ENCODE results near the gene FTH1.
A peak's percentile ranks its signal among the peaks of the same experiment; 100 is the strongest.

Gene FTH1

DNA sequence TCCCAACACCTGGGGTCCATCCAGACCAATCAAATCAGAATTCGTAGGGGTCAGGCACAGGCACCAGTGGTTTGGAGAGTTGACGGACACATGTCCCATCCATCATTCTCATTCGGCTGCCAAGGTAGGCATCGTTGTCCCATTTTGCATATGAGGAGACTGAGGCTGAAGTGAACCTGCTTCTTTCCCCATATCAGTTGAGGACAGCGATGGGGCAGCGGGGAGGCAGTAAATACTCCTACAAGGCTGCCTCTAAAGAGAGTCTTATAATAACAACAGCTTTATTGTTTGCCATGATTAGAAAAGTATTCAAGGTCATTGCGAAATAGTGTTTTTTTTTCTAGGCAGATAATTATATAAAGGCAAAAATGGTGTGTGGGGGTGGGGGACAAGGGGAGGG lies 18.9 kb downstream of the FTH1 start:
- no peak for DNase-seq (ENCODE audit: low spot score)

GRCh38 chr11:61947486-61948210 lies 19.8 kb downstream of the FTH1 start:
- DNase-seq (ENCODE audit: low spot score): peak; percentile 87

GRCh38 chr11:61946894-61947293 lies 20.5 kb downstream of the FTH1 start:
- no peak for DNase-seq (ENCODE audit: low spot score)

DNA sequence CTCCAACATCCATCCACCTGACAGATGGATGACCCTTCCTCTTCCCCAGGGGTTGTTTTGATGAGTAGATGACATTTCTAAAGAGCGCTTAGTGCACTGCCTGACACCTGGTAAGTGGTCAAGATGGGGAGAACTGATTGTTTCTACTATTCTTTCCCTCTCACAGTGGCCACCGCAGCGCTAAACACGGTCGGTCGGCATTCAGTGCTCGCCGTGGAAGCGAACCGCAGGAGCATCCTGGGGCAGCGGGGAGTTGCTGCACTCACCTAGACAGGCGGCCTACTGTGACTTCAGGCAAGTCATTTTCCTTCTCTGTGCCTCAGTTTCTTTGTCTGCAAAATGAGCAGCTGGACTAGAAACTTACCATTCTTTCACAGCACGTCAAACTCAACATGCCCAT lies 22.2 kb downstream of the FTH1 start:
- DNase-seq (ENCODE audit: low spot score): no peak

- no peak for DNase-seq (ENCODE audit: low spot score)
Observed at GRCh38 chr11:61940466-61940865, 27.0 kb downstream of the FTH1 start.

- no peak for DNase-seq (ENCODE audit: low spot score)
Observed at GRCh38 chr11:61935861-61936260, 31.6 kb downstream of the FTH1 start.

DNA sequence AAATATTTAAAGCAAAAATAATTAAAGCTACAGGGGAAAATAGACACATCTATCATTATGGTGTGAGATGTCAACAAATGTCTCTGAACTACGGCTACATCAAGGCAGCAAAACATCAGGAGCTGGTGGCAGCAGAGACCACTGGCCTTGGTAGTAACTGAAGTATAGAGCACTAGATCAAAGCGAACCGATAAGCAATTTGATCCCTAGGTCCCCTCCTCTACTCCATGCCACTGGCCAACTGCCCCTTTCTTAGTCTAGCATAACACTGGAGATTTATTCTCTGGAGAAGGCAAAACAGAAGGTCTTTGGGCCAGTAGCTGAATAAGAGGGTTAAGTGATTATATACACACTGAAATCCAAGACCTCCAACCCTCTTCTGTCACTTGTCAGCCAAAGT lies 36.5 kb downstream of the FTH1 start:
- no peak for DNase-seq (ENCODE audit: low spot score)

- peak; percentile 29 for DNase-seq (ENCODE audit: low spot score)
Observed at GRCh38 chr11:61928606-61929005, 38.8 kb downstream of the FTH1 start.

GRCh38 chr11:61927501-61927900 lies 39.9 kb downstream of the FTH1 start:
- no peak for DNase-seq (ENCODE audit: low spot score)

- no peak for DNase-seq (ENCODE audit: low spot score)
Observed at GRCh38 chr11:61926235-61926634, 41.2 kb downstream of the FTH1 start.

DNA sequence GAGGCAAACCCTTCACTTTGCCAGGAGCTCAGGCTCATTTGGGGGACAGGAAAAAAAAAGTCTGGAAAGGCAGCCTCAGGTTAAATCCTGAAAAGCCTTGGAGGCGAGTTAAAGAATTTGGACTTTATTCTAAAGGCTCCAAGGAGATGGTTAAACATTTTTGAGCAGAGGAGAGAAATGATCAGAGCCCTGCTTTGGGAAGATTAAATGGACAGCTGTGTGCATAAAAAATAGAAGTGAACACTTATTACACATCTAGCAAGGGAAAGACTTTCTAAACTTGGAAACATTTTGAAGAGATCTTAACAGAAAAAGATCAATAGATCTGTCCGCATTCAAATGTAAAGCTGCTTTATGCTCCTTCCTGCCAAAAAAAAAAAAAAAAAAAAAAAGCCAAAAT lies 41.7 kb downstream of the FTH1 start:
- DNase-seq (ENCODE audit: low spot score): no peak

DNA sequence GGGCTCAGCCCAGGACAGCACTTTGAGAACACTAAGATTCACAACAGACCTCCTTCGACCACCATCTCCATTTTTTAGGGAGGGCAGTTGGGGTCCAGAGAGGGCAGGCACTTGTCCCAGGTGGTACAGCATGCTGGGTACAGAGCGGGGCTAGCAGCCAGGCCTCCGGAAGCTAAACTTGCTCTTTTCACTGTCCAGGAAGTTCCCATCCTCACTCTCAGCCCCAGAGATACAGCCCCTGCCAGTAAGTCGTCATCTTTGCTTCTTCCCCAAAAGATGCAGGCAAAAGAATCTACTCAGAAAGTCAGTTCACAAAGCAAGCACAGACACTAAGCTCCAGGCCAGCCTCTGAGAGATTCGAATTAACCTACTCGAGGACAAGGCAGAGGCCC lies 43.4 kb downstream of the FTH1 start:
- DNase-seq (ENCODE audit: low spot score): no peak

DNA sequence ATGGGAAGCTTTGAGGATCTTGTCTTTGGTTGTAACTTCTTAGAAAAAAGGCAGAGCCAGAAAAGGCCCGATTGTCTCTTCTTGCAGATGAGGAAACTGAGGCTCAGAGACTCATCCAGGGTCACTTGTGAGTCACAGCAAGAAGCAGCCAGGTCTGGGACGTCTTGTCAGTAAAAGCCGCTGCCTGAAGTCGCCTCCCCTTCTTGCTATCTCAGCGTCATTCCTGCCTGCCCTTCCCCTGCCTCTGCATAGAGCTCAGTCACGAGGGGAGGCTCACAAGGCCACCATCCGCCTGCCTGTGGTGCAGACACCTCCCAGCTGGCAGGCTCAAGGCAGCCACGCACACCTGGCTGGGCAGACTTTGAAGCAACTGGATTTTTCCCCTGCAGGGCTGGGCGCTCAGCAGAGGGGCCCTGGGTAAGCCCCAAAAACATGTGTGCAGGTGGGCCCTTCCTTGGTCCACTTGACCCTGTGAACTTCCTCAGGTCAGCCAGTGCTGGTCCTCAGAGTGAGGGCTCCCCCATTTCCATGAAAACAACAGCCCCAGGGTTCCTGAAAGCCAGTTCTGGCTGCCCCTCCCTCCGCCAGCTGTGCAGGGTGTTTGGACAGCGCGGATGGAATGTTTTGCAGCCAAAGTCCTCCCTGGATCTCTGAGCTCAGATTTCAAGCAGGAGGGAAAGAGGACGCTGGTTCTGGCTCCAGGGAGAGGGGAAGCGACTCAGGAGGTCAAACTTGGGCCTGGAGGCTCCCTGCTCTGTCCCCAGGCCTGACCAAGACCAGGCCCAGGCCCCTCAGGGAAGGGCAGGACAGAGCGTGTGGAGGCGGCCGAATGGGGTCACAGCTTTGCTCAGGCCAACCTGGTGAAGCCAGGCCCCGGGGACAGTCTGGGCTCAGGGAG lies 44.0 kb downstream of the FTH1 start:
- peak; percentile 68 for DNase-seq (ENCODE audit: low spot score)

DNA sequence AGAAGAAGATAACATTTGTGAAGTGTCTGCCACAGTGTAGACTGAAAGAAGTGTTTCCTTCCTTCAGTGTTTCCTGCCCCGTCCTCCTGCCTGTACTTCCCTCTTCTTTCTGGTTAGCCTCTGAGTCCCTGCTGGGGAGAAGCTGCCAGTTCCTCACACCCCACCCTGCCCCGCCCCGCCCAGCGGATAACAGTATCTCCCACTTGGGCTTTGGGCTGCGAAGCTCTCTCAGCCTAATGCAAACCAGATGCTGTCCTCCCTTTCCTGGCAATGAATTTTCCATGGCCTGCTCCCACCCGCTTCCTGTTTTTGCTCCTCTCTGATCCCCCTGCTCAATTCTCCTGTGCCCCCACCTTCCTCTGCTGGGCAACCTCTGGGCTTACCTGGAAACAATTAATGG lies 44.9 kb downstream of the FTH1 start:
- DNase-seq (ENCODE audit: low spot score): peak; percentile 70

DNA sequence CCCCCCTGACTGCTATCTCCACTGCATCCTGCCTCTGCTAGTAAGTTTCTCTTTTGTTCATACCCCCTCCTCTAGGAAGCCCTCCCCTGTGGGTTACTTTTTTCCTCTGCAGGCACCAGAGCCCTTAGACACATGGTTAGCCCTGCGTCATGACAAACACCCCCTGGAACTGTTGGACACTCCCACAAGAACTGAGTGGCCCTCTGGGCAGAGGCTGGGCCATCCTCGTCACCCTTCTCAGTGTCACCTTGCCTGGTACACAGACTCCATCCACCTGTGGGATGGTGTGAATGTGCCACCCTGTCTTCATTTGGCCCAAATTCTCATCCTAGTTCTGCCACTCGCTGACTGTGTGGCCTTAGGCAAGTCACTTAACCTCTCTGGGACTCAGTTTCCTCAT lies 46.0 kb downstream of the FTH1 start:
- no peak for DNase-seq (ENCODE audit: low spot score)

DNA sequence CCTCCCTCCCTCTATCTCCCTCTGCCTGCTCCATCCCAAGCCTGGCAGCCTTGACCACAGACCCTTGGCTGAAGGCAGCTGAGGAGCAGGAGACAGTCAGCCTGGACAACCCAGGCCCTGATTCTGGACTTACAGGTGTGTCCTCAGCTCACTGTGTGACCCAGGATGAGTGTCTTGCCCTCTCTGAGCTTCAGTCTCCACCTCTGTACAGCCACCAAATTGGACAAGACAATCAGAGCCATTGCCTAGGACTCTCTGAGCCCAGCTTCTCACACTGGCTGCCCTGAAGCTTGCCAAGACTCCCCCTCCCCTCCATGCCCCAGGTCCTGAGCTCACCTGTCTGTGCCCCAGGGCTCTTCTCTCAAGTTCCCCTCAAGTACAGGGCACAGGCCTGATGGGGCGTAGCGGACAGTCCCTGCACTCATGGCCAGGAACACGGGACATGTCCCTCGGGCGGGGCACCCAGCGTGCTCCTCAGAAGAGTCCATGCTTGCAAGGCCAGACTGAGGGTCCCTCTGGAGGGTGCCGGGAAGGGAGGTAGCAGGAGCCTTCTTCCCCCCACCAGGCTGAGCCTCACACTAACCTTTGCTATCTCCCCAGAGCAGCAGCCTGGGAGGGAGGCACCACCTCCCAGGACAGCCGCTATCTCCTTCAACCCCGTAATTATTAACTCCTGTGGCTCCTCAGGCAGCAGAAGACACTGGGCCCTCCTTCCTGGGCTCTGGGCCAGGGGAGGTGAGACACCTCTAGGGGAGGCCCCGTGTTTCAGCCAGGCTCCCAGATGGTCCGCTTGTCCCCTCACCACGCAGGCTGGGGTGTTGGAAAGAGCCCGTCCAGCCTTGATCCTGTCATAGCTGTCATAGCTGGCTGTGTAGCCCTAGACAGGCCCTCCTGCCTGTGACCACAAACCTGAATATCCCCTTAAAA lies 47.5 kb downstream of the FTH1 start:
- no peak for DNase-seq (ENCODE audit: low spot score)

DNA sequence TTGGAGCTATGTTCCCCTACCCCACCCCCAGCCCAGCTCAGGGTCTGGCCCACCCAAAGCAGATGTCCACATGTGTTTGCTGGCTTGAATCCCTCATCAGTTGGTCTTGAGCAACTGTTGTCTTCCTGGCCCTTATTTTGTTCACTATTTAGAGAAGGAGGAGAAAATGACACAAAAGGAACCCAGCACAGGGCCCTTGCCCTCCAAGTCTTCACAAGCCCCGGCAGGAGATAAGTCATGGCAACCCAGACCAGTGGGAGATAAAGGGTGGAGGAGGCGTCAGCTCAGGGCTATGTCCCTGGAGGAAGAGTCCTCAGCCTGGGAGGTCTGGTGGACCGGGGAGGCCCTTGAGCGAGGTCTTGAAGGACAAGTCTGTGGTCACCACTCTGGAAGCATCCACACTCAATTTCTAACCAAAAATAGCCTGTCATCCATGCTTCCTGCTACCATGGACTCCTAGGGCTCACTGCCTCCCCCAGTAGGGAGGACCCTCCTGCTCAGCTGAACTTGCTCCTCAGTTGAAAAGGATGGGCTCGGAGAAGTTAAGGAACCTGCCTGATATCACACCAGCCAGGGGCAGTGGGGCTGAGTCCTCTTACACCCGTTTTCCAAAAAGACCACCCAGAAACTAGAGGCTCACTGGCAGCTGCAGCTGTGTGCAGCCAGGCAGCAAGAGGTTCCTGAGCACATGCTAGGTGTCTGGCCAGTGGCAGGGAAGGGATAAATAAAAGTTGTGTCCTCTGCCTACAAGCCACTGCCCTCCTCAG lies 48.3 kb downstream of the FTH1 start:
- DNase-seq (ENCODE audit: low spot score): peak; percentile 9

DNA sequence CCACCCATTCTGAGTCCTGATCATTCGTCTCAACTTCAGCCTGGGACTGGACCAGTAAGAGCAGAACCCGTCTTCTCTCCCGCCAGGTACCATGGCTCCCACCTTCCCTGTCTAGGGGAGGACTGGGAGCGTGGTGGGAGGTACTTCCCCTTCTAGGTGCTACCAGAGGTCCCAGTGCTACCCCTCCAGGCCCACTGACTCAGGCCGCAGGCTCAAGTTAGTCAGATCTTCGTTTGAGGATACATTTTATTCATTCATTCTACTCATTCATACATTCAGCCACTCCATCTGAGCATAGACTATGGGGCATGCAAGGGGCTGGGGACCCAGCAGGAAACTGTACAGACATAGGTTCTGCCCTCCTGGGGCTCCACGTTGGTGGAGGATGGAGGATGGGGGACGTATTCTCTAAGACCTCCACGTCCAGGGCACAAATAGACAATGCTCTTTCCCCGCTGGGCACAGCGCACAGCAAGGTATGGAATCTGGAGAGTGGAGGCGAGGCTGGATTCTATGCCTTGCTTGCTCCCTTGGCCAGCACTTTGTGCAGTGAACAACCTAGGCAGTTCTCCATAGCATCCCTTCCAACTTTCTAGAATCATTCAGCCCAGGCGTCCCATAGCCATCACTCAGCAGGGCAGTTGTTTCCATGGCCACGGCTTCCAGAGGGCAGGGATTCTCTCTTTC lies 49.0 kb downstream of the FTH1 start:
- DNase-seq (ENCODE audit: low spot score): peak; percentile 3

GRCh38 chr11:61917334-61918109 lies 49.9 kb downstream of the FTH1 start, which contains the start of gene RAB3IL1:
Gene RAB3IL1 (minus strand): TSS chr11:61917566. CDS start chr11:61917367, 199 bp downstream.
- peak; percentile 92 for DNase-seq (ENCODE audit: low spot score)

DNA sequence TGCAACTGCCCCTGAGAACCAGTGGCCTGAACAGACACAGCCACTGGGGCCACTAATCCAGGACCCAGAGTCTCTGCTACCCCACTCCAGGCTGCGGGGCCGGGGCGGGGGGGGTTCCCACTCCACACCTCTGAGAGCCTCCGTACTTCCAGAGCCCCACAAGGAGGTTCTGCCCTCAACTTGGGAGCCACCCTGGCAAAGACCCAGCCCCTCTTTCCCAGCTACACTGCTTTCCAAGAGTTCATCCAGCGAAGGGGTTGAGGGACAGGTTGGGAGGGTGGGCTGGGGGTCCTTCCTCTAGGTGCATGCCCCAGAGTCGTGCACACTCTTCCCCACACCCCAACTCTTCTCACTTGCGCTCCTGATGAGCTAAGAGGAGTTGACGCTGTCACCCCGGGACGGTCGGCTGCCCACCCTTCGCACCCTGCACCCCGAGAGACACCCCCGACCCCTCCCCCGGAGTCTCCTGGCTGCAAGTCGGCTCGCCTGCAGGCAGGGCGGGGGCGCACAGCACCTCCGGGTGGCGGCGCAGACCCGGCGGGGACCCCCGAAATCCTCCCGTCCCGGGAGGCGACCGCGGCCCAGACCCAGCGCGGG lies 50.6 kb downstream of the FTH1 start:
- no peak for DNase-seq (ENCODE audit: low spot score)
